Mononuclear cell (primary cell): Measurements from ENCODE around the gene ALDH1A1. TPM values are rescaled to one million over a fixed set of nuclear protein-coding genes. Genes with fewer than 3 reads are reported as not detected.
"Not testable (repeated sequence)": the region's sequence is repeated elsewhere in the genome, so short reads cannot be mapped to it uniquely, and the experiment has no call there.

Source experiments
- H3K27me3 ChIP-seq: 2 replicates; pipeline ENCODE4 v1.6.0; 2011; ENCODE audit warnings: low read length, control low read depth; ENCODE audit not compliant: insufficient read depth
- H3K4me1 ChIP-seq: 2 replicates; pipeline ENCODE4 v1.5.1; 2011; ENCODE audit warnings: mild to moderate bottlenecking, low read length, control low read depth; ENCODE audit not compliant: insufficient read depth
- H3K4me3 ChIP-seq: 2 replicates; pipeline ENCODE4 v1.5.1; 2011; ENCODE audit warnings: mild to moderate bottlenecking, low read length, moderate library complexity
- H3K9me3 ChIP-seq: 2 replicates; pipeline ENCODE4 v1.5.1; 2011; ENCODE audit warnings: low read depth, mild to moderate bottlenecking, control low read depth, low read length
- total RNA-seq: library from RNA; depleted of rRNA; stranded (reverse); fragments of >200 nt; gene quantifications from one replicate; pipeline ENCODE4 v1.2.3, GENCODE V29; 2012

The ALDH1A1 gene
- total RNA-seq, 1 donor: 5.8 TPM

DNA sequence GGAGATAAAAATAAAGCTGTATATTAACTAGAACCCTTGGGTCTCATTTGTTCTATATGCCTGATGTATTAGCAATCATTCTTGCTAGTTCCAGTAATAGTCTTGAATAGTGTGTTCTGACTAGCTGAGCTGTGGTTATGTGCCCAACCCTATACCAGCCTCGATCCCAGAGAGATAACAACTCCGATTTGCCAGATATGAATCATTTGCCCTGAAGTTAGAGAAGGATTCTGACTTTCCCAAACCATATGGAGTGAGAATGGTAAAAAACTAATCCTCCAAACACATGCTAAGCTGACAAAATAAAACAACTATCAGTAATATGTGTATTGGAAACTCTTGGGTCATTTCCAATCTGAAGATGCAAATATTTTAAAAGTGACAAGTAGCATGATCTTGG is 64.8 kb downstream of the ALDH1A1 start:
- Histone ChIP-seq H3K9me3 (no peaks in the 10 kb centered on the region), H3K4me3 (no peak overlapping the region), H3K27me3 (no peaks in the 10 kb centered on the region), H3K4me1 (no peaks in the 10 kb centered on the region)

- Histone ChIP-seq H3K27me3 (no peaks in the 10 kb centered on the region), H3K4me1 (no peaks in the 10 kb centered on the region), H3K9me3 (no peaks in the 10 kb centered on the region), H3K4me3 (no peak overlapping the region)
Observed at GRCh38 chr9:72886386-72886785, 66.5 kb downstream of the ALDH1A1 start.

DNA sequence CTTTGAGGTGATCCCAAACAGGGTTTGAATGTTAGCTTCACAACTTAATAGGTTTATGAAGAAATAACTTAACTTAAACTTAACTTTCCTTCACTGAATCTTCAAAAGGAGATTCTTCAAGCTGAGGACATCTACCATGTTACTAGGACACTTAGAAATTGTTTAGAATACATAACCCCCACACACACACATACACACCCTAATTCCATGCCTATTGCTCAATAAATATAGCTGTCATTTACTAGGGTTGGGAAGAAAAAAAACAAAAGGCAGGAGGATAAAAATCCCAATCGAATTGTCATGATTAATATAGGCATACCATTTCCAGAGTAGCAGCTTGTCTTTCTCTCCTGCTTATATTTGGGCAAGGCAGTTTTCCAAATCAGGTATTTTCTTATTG is 68.3 kb downstream of the ALDH1A1 start:
- no peaks in the 10 kb centered on the region for H3K27me3 ChIP-seq

DNA sequence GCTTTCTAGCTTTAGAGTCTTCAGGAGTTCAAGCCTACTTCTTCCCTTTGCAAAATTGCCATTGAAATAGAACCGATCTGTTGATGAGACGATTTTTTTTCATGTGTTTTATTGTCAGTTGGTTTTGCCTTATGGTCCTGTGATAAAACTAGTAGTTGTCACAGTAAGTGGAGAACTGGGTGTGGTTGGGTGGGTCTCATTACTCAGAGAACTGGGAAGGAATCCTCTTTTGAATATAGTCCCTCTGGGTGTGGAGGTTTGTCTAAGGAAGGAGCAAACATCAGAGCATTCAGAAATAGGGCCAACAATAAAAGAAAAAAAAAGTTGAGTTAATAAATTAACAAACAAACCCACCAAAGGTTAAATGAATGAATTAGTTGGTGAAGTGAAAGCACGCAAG is 69.0 kb downstream of the ALDH1A1 start:
- H3K27me3 ChIP-seq: no peaks in the 10 kb centered on the region
- no peaks in the 10 kb centered on the region for H3K9me3 ChIP-seq
- H3K4me3 ChIP-seq: no peak overlapping the region
- no peaks in the 10 kb centered on the region for H3K4me1 ChIP-seq

More for the DNA sequence above, 68.3 kb downstream of the ALDH1A1 start:
- Histone ChIP-seq H3K4me1 (no peaks in the 10 kb centered on the region), H3K9me3 (no peaks in the 10 kb centered on the region), H3K4me3 (no peak overlapping the region)

DNA sequence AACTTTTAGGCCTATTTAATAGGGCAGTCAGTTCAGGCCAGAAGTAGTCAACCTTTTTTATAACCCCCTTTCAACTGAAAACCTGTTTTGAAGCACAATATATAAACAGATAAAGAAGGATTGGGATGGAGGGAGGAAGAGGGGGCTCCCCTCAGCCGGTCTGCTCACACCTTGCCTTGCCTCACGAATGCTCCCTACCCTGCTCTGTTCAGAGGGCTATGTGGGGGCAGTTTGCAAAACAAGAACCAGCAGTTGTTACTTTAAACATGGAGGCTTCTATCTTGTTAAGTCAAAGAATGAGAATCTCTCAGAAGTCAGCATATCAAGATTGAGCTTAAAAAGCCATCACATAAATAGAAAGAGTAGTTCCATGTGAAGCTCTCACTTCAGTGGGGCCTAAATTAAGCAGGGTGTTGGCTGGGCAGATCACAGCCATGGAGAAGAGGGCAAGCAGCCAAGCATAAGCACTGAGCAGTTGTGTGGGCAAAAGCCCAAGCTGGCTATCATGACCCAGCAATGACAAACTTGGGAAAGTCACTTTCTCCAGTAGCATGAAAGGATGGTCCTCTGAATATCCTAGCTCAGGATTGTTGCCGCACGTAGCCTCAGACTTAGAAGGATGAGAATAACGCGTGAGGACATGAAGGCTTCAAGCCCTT is 70.6 kb downstream of the ALDH1A1 start:
- Histone ChIP-seq H3K27me3 (no peaks in the 10 kb centered on the region), H3K9me3 (no peaks in the 10 kb centered on the region), H3K4me1 (no peaks in the 10 kb centered on the region), H3K4me3 (no peak overlapping the region)

- Histone ChIP-seq H3K27me3 (no peaks in the 10 kb centered on the region), H3K4me3 (no peak overlapping the region), H3K9me3 (no peaks in the 10 kb centered on the region), H3K4me1 (no peaks in the 10 kb centered on the region)
Observed at GRCh38 chr9:72880821-72881220, 72.0 kb downstream of the ALDH1A1 start.

DNA sequence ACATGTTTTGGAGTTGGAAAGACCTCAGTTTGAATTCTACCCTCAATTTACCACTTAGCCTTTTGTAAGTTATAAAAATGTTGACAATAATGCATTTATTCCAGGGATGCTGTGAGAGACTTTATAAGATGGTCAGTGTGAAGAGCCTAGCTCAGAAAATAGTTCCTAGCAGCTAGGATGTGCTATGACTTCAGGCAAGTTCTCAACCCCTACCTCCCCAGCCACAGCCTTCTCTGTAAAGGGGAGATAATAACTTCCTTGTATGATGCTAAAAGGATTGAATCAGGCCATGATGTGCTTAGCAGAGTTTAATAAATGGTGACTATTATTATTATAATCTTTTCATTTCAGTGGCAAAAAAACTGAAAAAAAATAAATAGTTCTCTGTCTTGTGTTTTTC is 77.6 kb downstream of the ALDH1A1 start:
- Histone ChIP-seq H3K27me3 (no peaks in the 10 kb centered on the region), H3K4me3 (no peak overlapping the region), H3K9me3 (no peaks in the 10 kb centered on the region), H3K4me1 (no peaks in the 10 kb centered on the region)

DNA sequence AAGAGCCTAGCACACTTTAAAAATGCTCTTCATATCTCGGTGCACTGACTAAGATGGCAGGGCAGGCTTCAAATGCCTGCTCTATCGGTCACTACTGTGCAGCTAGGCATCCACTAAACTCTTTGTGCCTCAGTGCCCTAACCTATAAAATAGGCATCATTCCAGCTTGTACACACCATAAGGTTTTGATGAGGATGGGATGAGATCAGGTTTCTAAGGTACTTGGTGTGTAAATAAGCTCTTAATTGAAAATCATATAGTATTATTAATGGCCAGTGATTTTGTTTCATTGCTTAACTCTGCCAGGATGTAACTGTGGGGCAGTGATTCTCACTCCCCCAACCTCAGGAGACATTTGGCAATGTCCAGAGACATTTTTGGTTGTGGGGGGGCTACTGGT is 78.5 kb downstream of the ALDH1A1 start:
- Histone ChIP-seq H3K27me3 (no peaks in the 10 kb centered on the region), H3K9me3 (no peaks in the 10 kb centered on the region), H3K4me3 (no peak overlapping the region)

DNA sequence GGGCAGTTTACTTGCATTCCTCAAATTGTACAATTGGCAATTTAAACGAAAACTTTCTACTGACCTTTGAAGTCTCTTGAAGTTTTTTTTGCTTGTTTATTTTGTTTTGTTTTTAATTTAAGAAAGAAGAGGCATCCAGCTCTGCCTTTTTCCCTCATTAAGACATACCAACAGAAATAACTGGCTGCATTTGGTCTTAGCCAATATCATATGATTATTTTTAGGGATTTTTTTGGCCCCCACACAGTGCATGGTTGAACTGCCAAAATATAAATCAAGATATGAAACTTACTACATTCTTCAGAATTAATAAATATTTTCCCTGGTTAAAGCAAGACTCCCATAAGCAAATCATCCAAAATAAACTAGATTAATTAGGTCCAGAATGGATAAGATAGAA is 79.4 kb downstream of the ALDH1A1 start:
- Histone ChIP-seq H3K27me3 (no peaks in the 10 kb centered on the region), H3K4me1 (no peaks in the 10 kb centered on the region), H3K4me3 (no peak overlapping the region), H3K9me3 (no peaks in the 10 kb centered on the region)

More for the DNA sequence above, 78.5 kb downstream of the ALDH1A1 start:
- H3K4me1 ChIP-seq: no peaks in the 10 kb centered on the region

GRCh38 chr9:72872718-72873117 is 80.1 kb downstream of the ALDH1A1 start:
- no peaks in the 10 kb centered on the region for H3K27me3 ChIP-seq
- no peaks in the 10 kb centered on the region for H3K4me1 ChIP-seq
- H3K9me3 ChIP-seq: no peaks in the 10 kb centered on the region
- H3K4me3 ChIP-seq: no peak overlapping the region

- Histone ChIP-seq H3K4me3 (no peak overlapping the region), H3K27me3 (no peaks in the 10 kb centered on the region), H3K9me3 (no peaks in the 10 kb centered on the region), H3K4me1 (no peaks in the 10 kb centered on the region)
Observed at GRCh38 chr9:72871685-72872084, 81.2 kb downstream of the ALDH1A1 start.

DNA sequence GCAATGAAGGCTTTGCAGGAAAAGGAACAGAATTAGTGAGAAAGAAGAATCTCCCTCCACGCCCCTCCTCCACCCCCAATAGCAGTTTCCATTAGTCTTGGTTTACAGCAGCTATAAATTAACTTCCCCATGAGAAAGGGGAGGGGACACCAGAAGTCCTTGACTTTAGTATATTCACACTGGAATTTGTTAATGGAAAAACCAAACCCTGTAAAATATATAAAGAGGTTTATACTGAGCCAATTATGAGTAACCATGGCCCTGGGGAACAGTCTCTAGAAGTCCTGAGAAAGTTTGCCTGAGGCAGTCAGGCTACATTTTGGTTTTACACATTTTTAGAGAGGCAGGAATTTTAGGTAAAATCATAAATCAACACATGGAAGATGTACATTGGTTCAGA is 88.5 kb downstream of the ALDH1A1 start:
- Histone ChIP-seq H3K27me3 (no peaks in the 10 kb centered on the region), H3K4me3 (no peak overlapping the region), H3K4me1 (no peaks in the 10 kb centered on the region), H3K9me3 (no peaks in the 10 kb centered on the region)

- Histone ChIP-seq H3K4me1 (no peaks in the 10 kb centered on the region), H3K9me3 (no peaks in the 10 kb centered on the region), H3K27me3 (no peaks in the 10 kb centered on the region), H3K4me3 (no peak overlapping the region)
Observed at GRCh38 chr9:72863456-72864094, 89.3 kb downstream of the ALDH1A1 start.

- H3K9me3 ChIP-seq, H3K27me3 ChIP-seq, H3K4me1 ChIP-seq: not testable (repeated sequence)
Observed at GRCh38 chr9:72862788-72863187, 90.1 kb downstream of the ALDH1A1 start.

DNA sequence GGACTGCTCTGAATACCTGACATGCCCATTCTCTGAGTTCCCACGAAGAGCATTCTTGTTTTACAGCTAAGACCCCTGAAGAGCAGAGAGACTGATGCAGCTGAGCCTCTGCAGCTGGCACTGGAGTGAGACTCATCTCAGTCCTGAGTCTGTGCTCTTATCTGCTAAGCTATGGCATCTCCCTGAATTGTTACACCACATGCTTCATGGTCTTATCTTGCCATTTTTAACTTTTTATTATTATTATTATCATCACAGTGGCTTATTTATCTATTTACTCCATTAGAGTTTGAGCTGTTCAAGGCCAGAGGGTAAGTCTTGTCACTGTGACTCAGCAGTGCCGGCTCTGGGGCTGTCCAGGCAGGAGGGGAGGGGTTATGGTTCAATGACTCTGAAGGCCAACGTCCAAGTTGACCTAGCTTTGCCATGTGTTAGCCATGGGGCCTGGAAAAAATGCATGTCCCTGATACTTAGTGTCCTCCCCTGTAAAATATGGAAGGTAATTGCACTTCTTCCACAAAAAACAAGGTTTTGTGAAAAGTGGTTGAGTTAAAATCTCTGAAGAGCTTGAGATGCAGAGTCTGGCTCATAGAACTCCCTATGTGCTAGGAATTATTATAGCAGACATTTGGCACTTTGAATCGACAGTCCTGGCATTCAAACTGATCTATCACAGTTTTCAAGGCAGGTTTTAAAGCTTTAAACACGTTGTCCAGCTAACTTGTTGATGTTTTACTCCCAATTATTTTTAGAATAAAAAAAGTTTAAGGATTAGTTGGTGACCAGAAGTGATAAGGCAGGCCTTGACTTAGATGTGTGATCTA is 94.6 kb downstream of the ALDH1A1 start:
- no peaks in the 10 kb centered on the region for H3K9me3 ChIP-seq
- no peak overlapping the region for H3K4me3 ChIP-seq
- H3K4me1 ChIP-seq: no peaks in the 10 kb centered on the region
- H3K27me3 ChIP-seq: no peaks in the 10 kb centered on the region

More at GRCh38 chr9:72862788-72863187, 90.1 kb downstream of the ALDH1A1 start:
- not testable (repeated sequence) for H3K4me3 ChIP-seq
